ENCODE data around the gene BICC1.

BICC1 gene

DNA sequence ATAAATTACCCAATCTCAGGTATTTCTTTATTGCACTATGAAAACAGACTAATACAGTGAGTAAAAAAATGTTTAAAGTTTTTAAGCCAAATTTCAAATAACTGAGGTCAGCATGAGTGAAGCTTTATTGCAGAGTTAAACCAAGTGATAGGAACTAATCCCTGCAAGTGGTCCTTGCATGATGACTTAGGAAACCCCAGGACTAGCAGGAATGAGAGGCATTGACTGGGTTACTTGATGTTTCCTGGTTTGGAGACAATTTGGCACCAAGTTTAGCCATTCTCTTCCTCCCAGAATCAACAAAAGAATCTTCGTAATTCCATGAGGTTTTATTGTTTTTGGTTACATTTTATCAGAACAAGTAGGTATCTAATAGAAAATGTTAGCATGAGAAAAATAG is 194.2 kb downstream of the BICC1 start:
- no peaks in the 10 kb centered on the region for H3K4me1 ChIP-seq
- H3K27ac ChIP-seq = no peak overlapping the region
- no peak overlapping the region for H3K4me3 ChIP-seq
- H3K9ac ChIP-seq = no peak overlapping the region
- H3K36me3 ChIP-seq = no peaks in the 10 kb centered on the region
- no peaks in the 10 kb centered on the region for H3K9me3 ChIP-seq (replicated peaks in 1 of 11)
- no peak overlapping the region for H3K4me2 ChIP-seq
- no peaks in the 10 kb centered on the region for H3K27me3 ChIP-seq
- no peaks in the 10 kb centered on the region for H4K20me1 ChIP-seq
- no peak for TF ChIP-seq Cebpa-rat (IDR thresholded peaks at IDR 0.05)

DNA sequence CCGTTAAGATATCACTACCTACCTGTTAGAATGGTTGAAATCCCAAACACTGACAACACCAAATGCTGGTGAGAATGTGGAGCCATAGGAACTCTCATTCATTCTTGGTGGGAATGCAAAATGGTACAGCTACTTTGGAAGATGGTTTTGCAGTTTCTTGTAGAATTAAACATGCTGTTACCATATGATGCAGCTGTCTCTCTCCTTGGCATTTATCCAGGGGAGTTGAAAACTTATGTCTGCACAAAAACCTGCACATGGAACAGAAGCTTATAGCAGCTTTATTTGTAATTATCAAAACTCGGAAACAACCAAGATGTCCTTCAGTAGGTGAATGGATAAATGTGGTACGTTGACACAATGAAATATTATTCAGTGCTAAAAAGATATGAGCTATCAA is 199.5 kb downstream of the BICC1 start:
- no peaks in the 10 kb centered on the region for H3K27me3 ChIP-seq
- H3K36me3 ChIP-seq = no peaks in the 10 kb centered on the region
- H3K9ac ChIP-seq = no peak overlapping the region
- H3K9me3 ChIP-seq (replicated peaks in 1 of 11) = no peaks in the 10 kb centered on the region
- H3K4me1 ChIP-seq = no peaks in the 10 kb centered on the region
- H3K4me3 ChIP-seq = no peak overlapping the region
- H4K20me1 ChIP-seq = no peaks in the 10 kb centered on the region
- no peak overlapping the region for H3K4me2 ChIP-seq
- H3K27ac ChIP-seq = no peak overlapping the region
- TF ChIP-seq Cebpa-rat (IDR thresholded peaks at IDR 0.05) = no peak

DNA sequence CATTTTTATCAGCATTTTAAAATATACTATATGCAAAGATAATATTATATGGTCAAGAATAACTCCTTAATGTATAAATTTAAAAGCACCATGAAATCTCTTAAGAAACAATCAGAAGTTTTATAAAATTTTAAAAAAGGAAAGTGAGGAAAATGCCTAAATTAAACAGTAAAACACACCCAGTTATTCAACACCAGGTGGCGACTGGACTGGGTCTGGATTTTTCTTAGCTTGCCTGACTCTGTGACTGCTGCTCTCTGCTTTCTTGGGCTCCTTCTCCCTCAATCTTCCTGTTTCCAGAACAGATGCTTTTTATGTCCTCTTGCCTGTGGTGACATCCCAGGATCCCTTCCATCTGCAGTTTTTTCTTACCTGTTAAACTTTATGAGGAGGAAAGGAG is 200.3 kb downstream of the BICC1 start:
- H3K4me1 ChIP-seq = no peaks in the 10 kb centered on the region
- H3K9me3 ChIP-seq (replicated peaks in 1 of 11) = no peaks in the 10 kb centered on the region
- H3K27me3 ChIP-seq = no peaks in the 10 kb centered on the region
- H3K27ac ChIP-seq = no peak overlapping the region
- no peak for TF ChIP-seq Cebpa-rat (IDR thresholded peaks at IDR 0.05)
- H4K20me1 ChIP-seq = no peaks in the 10 kb centered on the region
- no peaks in the 10 kb centered on the region for H3K36me3 ChIP-seq
- no peak overlapping the region for H3K4me2 ChIP-seq
- H3K9ac ChIP-seq = no peak overlapping the region
- no peak overlapping the region for H3K4me3 ChIP-seq

DNA sequence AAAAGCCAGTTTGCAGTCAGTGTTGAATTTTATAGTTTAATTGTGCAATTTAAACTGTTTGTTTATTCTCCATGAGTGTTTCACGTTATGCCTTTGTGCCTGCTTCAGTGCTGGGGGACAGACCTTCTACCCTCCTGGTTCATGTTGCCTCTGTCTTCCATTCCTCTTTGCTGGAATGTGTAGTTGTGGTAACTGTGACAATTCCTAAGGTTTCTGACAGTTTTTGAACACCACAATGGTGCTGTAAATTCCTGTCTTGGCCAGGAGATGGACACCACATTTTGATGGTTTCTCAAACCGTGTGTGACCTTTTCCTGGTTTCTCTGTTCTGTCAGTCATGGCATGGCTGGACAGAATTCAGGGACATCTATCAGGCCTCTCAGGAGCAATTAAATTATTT is 201.7 kb downstream of the BICC1 start:
- no peak overlapping the region for H3K4me3 ChIP-seq
- no peaks in the 10 kb centered on the region for H3K4me1 ChIP-seq
- no peak for TF ChIP-seq Cebpa-rat (IDR thresholded peaks at IDR 0.05)
- no peaks in the 10 kb centered on the region for H3K36me3 ChIP-seq
- H3K4me2 ChIP-seq = no peak overlapping the region
- no peaks in the 10 kb centered on the region for H3K27me3 ChIP-seq
- no peaks in the 10 kb centered on the region for H4K20me1 ChIP-seq
- H3K9ac ChIP-seq = no peak overlapping the region
- H3K27ac ChIP-seq = no peak overlapping the region
- no peaks in the 10 kb centered on the region for H3K9me3 ChIP-seq (replicated peaks in 1 of 11)

DNA sequence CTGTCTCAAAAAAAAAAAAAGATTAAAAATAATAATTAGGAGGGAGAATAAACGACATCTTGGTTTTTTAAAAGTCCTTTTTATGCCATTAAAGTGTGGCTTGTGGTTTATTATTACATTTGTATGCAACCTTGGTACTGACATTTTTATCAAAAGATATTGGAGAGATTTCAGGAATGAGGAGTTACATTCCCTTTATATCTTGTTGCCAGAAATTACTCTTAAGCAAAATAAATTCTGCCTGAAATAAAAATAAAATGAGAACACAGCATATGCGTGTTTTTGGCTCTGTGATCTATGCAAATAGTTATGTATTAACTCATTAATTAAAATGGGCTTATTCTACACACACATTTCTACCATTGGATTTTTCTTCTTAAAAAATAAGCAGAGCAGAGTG is 202.4 kb downstream of the BICC1 start:
- H3K4me1 ChIP-seq = no peaks in the 10 kb centered on the region
- no peak overlapping the region for H3K4me2 ChIP-seq

DNA sequence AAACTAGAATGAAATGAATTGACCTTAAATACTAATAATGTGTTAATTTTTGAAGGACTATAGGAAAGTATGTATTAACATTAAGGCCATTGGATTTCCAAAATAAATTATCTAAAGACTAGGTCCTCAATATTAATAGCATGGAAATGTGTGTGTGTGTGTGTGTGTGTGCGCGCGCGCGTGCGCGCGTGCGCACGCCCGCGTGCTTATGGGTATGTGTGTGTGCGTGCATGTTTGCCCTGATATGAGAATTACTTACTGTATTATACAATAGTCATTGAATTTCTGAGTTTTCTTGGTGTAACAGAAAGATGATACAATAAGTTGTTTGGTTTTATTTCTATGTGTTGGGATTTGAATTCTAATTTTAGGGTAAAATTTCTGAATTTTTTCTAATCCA is 205.9 kb downstream of the BICC1 start:
- no peaks in the 10 kb centered on the region for H3K4me1 ChIP-seq
- no peak overlapping the region for H3K4me2 ChIP-seq
- H3K27ac ChIP-seq = no peak overlapping the region
- H3K27me3 ChIP-seq = no peaks in the 10 kb centered on the region
- H3K9me3 ChIP-seq (replicated peaks in 1 of 11) = no peaks in the 10 kb centered on the region
- H3K9ac ChIP-seq = no peak overlapping the region
- no peak overlapping the region for H3K4me3 ChIP-seq
- TF ChIP-seq Cebpa-rat (IDR thresholded peaks at IDR 0.05) = no peak
- H4K20me1 ChIP-seq = no peaks in the 10 kb centered on the region
- H3K36me3 ChIP-seq = no peaks in the 10 kb centered on the region

More for the DNA sequence above, 202.4 kb downstream of the BICC1 start:
- Histone ChIP-seq H3K9ac (no peak overlapping the region), H3K9me3 (replicated peaks in 1 of 11) (no peaks in the 10 kb centered on the region), H3K4me3 (no peak overlapping the region), H4K20me1 (no peaks in the 10 kb centered on the region), H3K36me3 (no peaks in the 10 kb centered on the region), H3K27me3 (no peaks in the 10 kb centered on the region), H3K27ac (no peak overlapping the region)
- no peak for TF ChIP-seq Cebpa-rat (IDR thresholded peaks at IDR 0.05)

DNA sequence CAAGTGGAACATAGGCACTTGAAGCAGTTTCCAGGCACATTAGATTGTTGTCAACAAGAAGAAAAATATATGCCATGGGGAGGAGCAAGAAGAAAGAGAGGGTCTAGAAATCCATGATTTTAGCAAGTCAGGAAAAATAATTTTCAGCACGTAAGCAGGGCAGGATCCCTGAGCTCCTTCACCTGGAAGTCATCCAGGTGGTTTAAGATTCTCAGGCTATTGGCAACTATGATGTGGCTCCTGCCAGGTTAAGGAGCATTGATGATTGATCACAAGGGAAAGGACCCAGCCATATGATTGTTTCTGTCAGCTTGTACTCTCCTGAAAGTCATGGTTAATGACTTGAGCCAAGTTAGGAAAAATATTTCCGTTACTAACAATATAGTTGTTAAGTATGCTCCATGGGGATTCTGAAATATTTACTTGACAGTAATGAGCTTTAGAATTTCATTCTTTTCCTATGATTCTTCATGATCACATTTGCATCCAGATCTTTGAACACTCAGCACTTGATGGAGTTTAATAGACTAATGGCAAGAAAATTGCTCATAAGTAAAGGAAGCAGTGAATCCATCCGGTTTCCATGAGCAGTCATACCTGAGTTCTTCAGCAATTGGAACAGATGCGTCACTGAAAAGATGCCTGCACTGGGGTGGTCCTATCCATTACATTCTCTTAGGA is 209.1 kb downstream of the BICC1 start:
- TF ChIP-seq Cebpa-rat (IDR thresholded peaks at IDR 0.05) = no peak
- Histone ChIP-seq H3K4me1 (no peaks in the 10 kb centered on the region), H3K4me2 (no peak overlapping the region)

DNA sequence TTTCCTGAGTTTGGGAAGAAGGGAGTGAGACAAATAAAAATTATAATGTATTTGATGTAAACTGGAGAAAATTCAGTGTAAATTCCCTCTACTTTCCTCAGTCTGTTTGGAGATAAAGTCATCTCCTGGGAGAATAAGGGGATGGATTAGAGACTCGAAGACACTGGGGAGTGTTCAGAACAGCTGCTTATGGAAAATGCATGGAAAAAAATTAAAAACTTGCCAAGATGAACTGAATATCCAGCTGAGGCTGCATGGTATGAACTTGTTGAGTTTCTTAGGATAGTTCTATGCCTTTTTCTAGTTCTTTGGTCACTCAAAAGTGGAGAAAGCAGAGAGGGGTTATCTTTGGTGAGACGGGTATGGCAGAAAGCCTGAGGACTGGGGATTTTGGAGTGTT is 210.5 kb downstream of the BICC1 start:
- Histone ChIP-seq H3K9ac (no peak overlapping the region), H3K9me3 (replicated peaks in 1 of 11) (0 out of 22 replicates have a peak, but pooled peaks cover 0 to under 1% (median 0%) of the 10 kb centered on the region in 11 experiments)

More for the DNA sequence above, 209.1 kb downstream of the BICC1 start:
- no peaks in the 10 kb centered on the region for H3K27me3 ChIP-seq
- no peaks in the 10 kb centered on the region for H3K9me3 ChIP-seq (replicated peaks in 1 of 11)
- H4K20me1 ChIP-seq = no peaks in the 10 kb centered on the region
- no peak overlapping the region for H3K9ac ChIP-seq
- no peaks in the 10 kb centered on the region for H3K36me3 ChIP-seq
- no peak overlapping the region for H3K27ac ChIP-seq
- no peak overlapping the region for H3K4me3 ChIP-seq

DNA sequence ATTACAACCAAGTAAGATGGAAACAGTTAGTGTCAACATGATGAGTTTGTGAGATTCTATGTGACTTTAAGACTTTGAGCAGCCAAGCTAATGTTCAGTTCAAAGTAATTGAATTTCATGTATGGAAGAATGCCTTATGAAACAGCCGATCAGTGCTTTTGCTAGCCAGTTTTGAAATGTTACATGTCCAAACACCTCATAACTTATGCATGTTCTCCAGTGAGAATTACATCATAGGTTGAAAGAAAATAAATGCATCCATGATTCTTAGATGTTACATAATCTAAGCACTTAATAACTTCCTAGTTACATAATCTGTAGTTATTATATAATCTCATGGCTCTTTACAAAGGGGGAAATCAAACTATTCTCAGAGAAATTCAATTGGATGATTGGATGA is 211.3 kb downstream of the BICC1 start:
- no peak for TF ChIP-seq Cebpa-rat (IDR thresholded peaks at IDR 0.05)
- H3K36me3 ChIP-seq = no peaks in the 10 kb centered on the region
- H3K27me3 ChIP-seq = no peaks in the 10 kb centered on the region
- no peaks in the 10 kb centered on the region for H4K20me1 ChIP-seq
- H3K27ac ChIP-seq = no peak overlapping the region
- no peak overlapping the region for H3K9ac ChIP-seq
- no peak overlapping the region for H3K4me2 ChIP-seq
- H3K4me3 ChIP-seq = no peak overlapping the region
- no peaks in the 10 kb centered on the region for H3K4me1 ChIP-seq
- peaks cover 0 to 6% (median 3%) of the 10 kb centered on the region in 11 experiments; a peak in 10 of 22 replicates for H3K9me3 ChIP-seq (replicated peaks in 1 of 11)

More for the DNA sequence above, 210.5 kb downstream of the BICC1 start:
- Histone ChIP-seq H4K20me1 (no peaks in the 10 kb centered on the region), H3K27ac (no peak overlapping the region), H3K4me1 (no peaks in the 10 kb centered on the region), H3K27me3 (no peaks in the 10 kb centered on the region), H3K4me3 (no peak overlapping the region), H3K36me3 (no peaks in the 10 kb centered on the region), H3K4me2 (no peak overlapping the region)
- no peak for TF ChIP-seq Cebpa-rat (IDR thresholded peaks at IDR 0.05)

DNA sequence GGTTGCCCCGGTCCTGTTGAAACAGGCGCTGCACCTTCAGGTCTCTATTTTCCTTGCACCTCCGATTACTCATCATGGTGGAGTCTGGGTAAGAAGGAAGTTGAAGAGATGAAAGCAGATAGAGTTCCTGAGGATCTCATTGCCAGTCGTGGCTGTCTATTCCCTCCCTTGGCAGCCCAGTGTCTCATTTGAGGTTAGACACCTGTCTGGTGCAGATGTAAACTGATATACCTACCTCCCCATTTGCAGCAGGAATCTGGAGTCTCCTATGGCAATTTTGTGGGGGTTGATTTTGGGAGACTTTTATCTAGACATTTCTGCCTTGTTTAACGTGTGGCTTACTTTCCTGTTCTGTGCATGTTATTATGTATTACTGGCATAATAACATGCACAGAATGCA is 212.1 kb downstream of the BICC1 start:
- H3K27ac ChIP-seq = no peak overlapping the region
- no peaks in the 10 kb centered on the region for H3K36me3 ChIP-seq
- H3K4me2 ChIP-seq = no peak overlapping the region
- no peaks in the 10 kb centered on the region for H3K27me3 ChIP-seq
- no peak for TF ChIP-seq Cebpa-rat (IDR thresholded peaks at IDR 0.05)
- no peaks in the 10 kb centered on the region for H4K20me1 ChIP-seq
- H3K4me1 ChIP-seq = no peaks in the 10 kb centered on the region
- H3K9me3 ChIP-seq (replicated peaks in 1 of 11) = peaks cover 4 to 14% (median 11%) of the 10 kb centered on the region in 11 experiments
- no peak overlapping the region for H3K4me3 ChIP-seq
- no peak overlapping the region for H3K9ac ChIP-seq

All from BLaER1 treated with 17β-estradiol and CSF1 and Interleukin-3, amounts not matched to agents 10 nM and 100 nM (cell line).